ENCODE measurements around the gene KMT5B. TPM values are rescaled to one million over a fixed set of nuclear protein-coding genes. Genes with fewer than 3 reads are reported as not detected.
A peak's percentile ranks its signal among the peaks of the same experiment; 100 is the strongest.

The KMT5B gene
- total and polyA plus RNA-seq, 5 experiments from 2014 or later, result 31.5 to 56.0 (median 41.8) TPM

- H3K4me1 Mint-ChIP-seq, result peaks cover 0 to 4% (median 1%) of the 10 kb centered on the region in 4 donors
- POLR2A ChIA-PET, result interaction anchor here (0.7 kb wide), 1 partner anchor 12 kb away, joined by 3 read pairs; no protein-coding TSS in a partner anchor
- ATAC-seq (no peak), DNase-seq (no peak)
- H3K27me3 Mint-ChIP-seq, result no peaks in the 10 kb centered on the region
- H3K4me3 Mint-ChIP-seq, result no peak overlapping the region
- no peaks in the 10 kb centered on the region for H3K9me3 Mint-ChIP-seq
- no peak overlapping the region for H3K27ac Mint-ChIP-seq
- H3K36me3 Mint-ChIP-seq, result peaks cover 8 to 72% (median 18%) of the 10 kb centered on the region in 3 donors
Measured at GRCh38 chr11:68167474-68167873, 45.6 kb downstream of the KMT5B start.

GRCh38 chr11:68166969-68167368 lies 46.1 kb downstream of the KMT5B start:
- Mint-ChIP-seq H3K27me3 (no peaks in the 10 kb centered on the region), H3K4me1 (peaks cover 0 to 5% (median 2%) of the 10 kb centered on the region in 4 donors), H3K36me3 (peaks cover 8 to 72% (median 18%) of the 10 kb centered on the region in 3 donors), H3K9me3 (no peaks in the 10 kb centered on the region), H3K27ac (no peak overlapping the region), H3K4me3 (no peak overlapping the region)
- DNase-seq, result no peak
- ATAC-seq, result no peak
- POLR2A ChIA-PET, result interaction anchor here (0.7 kb wide), 1 partner anchor 12 kb away, joined by 3 read pairs; no protein-coding TSS in a partner anchor

- peaks cover 8 to 68% (median 20%) of the 10 kb centered on the region in 3 donors for H3K36me3 Mint-ChIP-seq
- no peak for ATAC-seq
- H3K9me3 Mint-ChIP-seq, result no peaks in the 10 kb centered on the region
- peaks cover 0 to 5% (median 2%) of the 10 kb centered on the region in 4 donors for H3K4me1 Mint-ChIP-seq
- DNase-seq, result no peak
- peak overlapping the region in 3 of 10 donors; percentile 19 to 87 (median 25) for H3K27ac Mint-ChIP-seq
- no peak overlapping the region for H3K4me3 Mint-ChIP-seq
- no peaks in the 10 kb centered on the region for H3K27me3 Mint-ChIP-seq
- POLR2A ChIA-PET, result no interaction called here
Measured at GRCh38 chr11:68165601-68166000, 47.5 kb downstream of the KMT5B start.

- DNase-seq (no peak), ATAC-seq (no peak)
- no peaks in the 10 kb centered on the region for H3K9me3 Mint-ChIP-seq
- no peak overlapping the region for H3K4me3 Mint-ChIP-seq
- H3K27me3 Mint-ChIP-seq, result no peaks in the 10 kb centered on the region
- peak overlapping the region in 5 of 10 donors; percentile 34 to 64 (median 47) for H3K27ac Mint-ChIP-seq
- H3K4me1 Mint-ChIP-seq, result peaks cover 0 to 5% (median 2%) of the 10 kb centered on the region in 4 donors
- POLR2A ChIA-PET, result no interaction called here
- H3K36me3 Mint-ChIP-seq, result peaks cover 4 to 63% (median 16%) of the 10 kb centered on the region in 3 donors
Measured at GRCh38 chr11:68164437-68164836, 48.7 kb downstream of the KMT5B start.

GRCh38 chr11:68163691-68164090 lies 49.4 kb downstream of the KMT5B start:
- Mint-ChIP-seq H3K4me3 (no peak overlapping the region), H3K27ac (no peak overlapping the region), H3K27me3 (no peaks in the 10 kb centered on the region), H3K9me3 (no peaks in the 10 kb centered on the region), H3K4me1 (peaks cover 0 to 4% (median 2%) of the 10 kb centered on the region in 4 donors), H3K36me3 (peaks cover 4 to 64% (median 14%) of the 10 kb centered on the region in 3 donors)
- POLR2A ChIA-PET, result no interaction called here
- ATAC-seq (no peak), DNase-seq (no peak)

- no peak for ATAC-seq
- Mint-ChIP-seq H3K27ac (peak overlapping the region in 1 of 10 donors; percentile 65), H3K36me3 (peaks cover 0 to 53% (median 10%) of the 10 kb centered on the region in 3 donors), H3K4me1 (peaks cover 0 to 4% (median 2%) of the 10 kb centered on the region in 4 donors), H3K27me3 (no peaks in the 10 kb centered on the region), H3K4me3 (no peak overlapping the region), H3K9me3 (no peaks in the 10 kb centered on the region)
- POLR2A ChIA-PET, result no interaction called here
- no peak for DNase-seq
Measured at GRCh38 chr11:68160100-68160695, 52.9 kb downstream of the KMT5B start.

- H3K9me3 Mint-ChIP-seq, result no peaks in the 10 kb centered on the region
- peaks cover 0 to 49% (median 10%) of the 10 kb centered on the region in 3 donors for H3K36me3 Mint-ChIP-seq
- POLR2A ChIA-PET, result no interaction called here
- H3K27ac Mint-ChIP-seq, result no peak overlapping the region
- DNase-seq (no peak), ATAC-seq (no peak)
- H3K4me1 Mint-ChIP-seq, result peaks cover 0 to 4% (median 2%) of the 10 kb centered on the region in 4 donors
- no peak overlapping the region for H3K4me3 Mint-ChIP-seq
- H3K27me3 Mint-ChIP-seq, result no peaks in the 10 kb centered on the region
Measured at GRCh38 chr11:68159665-68160064, 53.4 kb downstream of the KMT5B start.

- H3K9me3 Mint-ChIP-seq, result no peaks in the 10 kb centered on the region
- ATAC-seq, result no peak
- DNase-seq, result no peak
- no peaks in the 10 kb centered on the region for H3K27me3 Mint-ChIP-seq
- POLR2A ChIA-PET, result no interaction called here
- H3K4me3 Mint-ChIP-seq, result no peak overlapping the region
- no peak overlapping the region for H3K27ac Mint-ChIP-seq
- peaks cover 0 to 49% (median 10%) of the 10 kb centered on the region in 3 donors for H3K36me3 Mint-ChIP-seq
- H3K4me1 Mint-ChIP-seq, result peaks cover 0 to 4% (median 2%) of the 10 kb centered on the region in 4 donors
Measured at GRCh38 chr11:68159161-68159560, 53.9 kb downstream of the KMT5B start.

GRCh38 chr11:68158580-68158979 lies 54.5 kb downstream of the KMT5B start:
- Mint-ChIP-seq H3K4me3 (no peak overlapping the region), H3K9me3 (no peaks in the 10 kb centered on the region), H3K27ac (peak overlapping the region in 1 of 10 donors; percentile 25), H3K4me1 (peaks cover 0 to 4% (median 2%) of the 10 kb centered on the region in 4 donors), H3K27me3 (no peaks in the 10 kb centered on the region), H3K36me3 (peaks cover 0 to 47% (median 10%) of the 10 kb centered on the region in 3 donors)
- DNase-seq, result no peak
- no peak for ATAC-seq
- POLR2A ChIA-PET, result no interaction called here

- Mint-ChIP-seq H3K4me1 (peaks cover 0 to 10% (median 4%) of the 10 kb centered on the region in 4 donors), H3K36me3 (peaks cover 0 to 21% (median 7%) of the 10 kb centered on the region in 3 donors), H3K4me3 (no peak overlapping the region), H3K9me3 (no peaks in the 10 kb centered on the region), H3K27me3 (no peaks in the 10 kb centered on the region), H3K27ac (peak overlapping the region in 2 of 10 donors; percentile 20 to 41)
- POLR2A ChIA-PET, result no interaction called here
- no peak for DNase-seq
- ATAC-seq, result no peak
Measured at GRCh38 chr11:68153742-68154141, 59.4 kb downstream of the KMT5B start.

GRCh38 chr11:68150037-68150436 lies 63.1 kb downstream of the KMT5B start:
- ATAC-seq, result no peak

GRCh38 chr11:68149417-68149816 lies 63.7 kb downstream of the KMT5B start:
- POLR2A ChIA-PET, result no interaction called here
- Mint-ChIP-seq H3K36me3 (no peaks in the 10 kb centered on the region), H3K4me3 (no peak overlapping the region), H3K27ac (peak overlapping the region in 1 of 10 donors; percentile 22), H3K9me3 (no peaks in the 10 kb centered on the region), H3K27me3 (no peaks in the 10 kb centered on the region), H3K4me1 (peaks cover 1 to 10% (median 6%) of the 10 kb centered on the region in 4 donors)
- DNase-seq, result no peak
- ATAC-seq, result no peak

More at GRCh38 chr11:68150037-68150436, 63.1 kb downstream of the KMT5B start:
- H3K4me1 Mint-ChIP-seq, result peaks cover 0 to 10% (median 4%) of the 10 kb centered on the region in 4 donors
- no peak overlapping the region for H3K4me3 Mint-ChIP-seq
- POLR2A ChIA-PET, result no interaction called here
- H3K27ac Mint-ChIP-seq, result no peak overlapping the region
- H3K9me3 Mint-ChIP-seq, result no peaks in the 10 kb centered on the region
- no peaks in the 10 kb centered on the region for H3K27me3 Mint-ChIP-seq
- DNase-seq, result no peak
- peaks cover 0 to 2% (median 0%) of the 10 kb centered on the region in 3 donors for H3K36me3 Mint-ChIP-seq

- DNase-seq (no peak), ATAC-seq (no peak)
- POLR2A ChIA-PET, result no interaction called here
- H3K9me3 Mint-ChIP-seq, result no peaks in the 10 kb centered on the region
- H3K27ac Mint-ChIP-seq, result no peak overlapping the region
- no peaks in the 10 kb centered on the region for H3K36me3 Mint-ChIP-seq
- no peak overlapping the region for H3K4me3 Mint-ChIP-seq
- H3K4me1 Mint-ChIP-seq, result peaks cover 1 to 10% (median 6%) of the 10 kb centered on the region in 4 donors
- no peaks in the 10 kb centered on the region for H3K27me3 Mint-ChIP-seq
Measured at GRCh38 chr11:68148879-68149278, 64.2 kb downstream of the KMT5B start.
